ENCODE data around the gene JPH4.

JPH4 gene

GRCh38 chr14:23578560-23579310 is at the start of gene JPH4:
Gene JPH4 (minus strand): TSS chr14:23578790. CDS start chr14:23577453, 1,337 bp downstream.
- no peak for TF ChIP-seq ZFX (IDR thresholded peaks at IDR 0.05; ENCODE audit: borderline replicate concordance)
- TF ChIP-seq, protein P1, sequence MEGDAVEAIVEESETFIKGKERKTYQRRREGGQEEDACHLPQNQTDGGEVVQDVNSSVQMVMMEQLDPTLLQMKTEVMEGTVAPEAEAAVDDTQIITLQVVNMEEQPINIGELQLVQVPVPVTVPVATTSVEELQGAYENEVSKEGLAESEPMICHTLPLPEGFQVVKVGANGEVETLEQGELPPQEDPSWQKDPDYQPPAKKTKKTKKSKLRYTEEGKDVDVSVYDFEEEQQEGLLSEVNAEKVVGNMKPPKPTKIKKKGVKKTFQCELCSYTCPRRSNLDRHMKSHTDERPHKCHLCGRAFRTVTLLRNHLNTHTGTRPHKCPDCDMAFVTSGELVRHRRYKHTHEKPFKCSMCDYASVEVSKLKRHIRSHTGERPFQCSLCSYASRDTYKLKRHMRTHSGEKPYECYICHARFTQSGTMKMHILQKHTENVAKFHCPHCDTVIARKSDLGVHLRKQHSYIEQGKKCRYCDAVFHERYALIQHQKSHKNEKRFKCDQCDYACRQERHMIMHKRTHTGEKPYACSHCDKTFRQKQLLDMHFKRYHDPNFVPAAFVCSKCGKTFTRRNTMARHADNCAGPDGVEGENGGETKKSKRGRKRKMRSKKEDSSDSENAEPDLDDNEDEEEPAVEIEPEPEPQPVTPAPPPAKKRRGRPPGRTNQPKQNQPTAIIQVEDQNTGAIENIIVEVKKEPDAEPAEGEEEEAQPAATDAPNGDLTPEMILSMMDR (IDR thresholded peaks at IDR 0.05), result no peak
- no peak within 1 kb of the TSS for H3K27ac ChIP-seq

GRCh38 chr14:23627961-23628360 is 49.4 kb upstream of the JPH4 start:
- TF ChIP-seq, protein P1 (IDR thresholded peaks at IDR 0.05), result no peak
- no peak for TF ChIP-seq ZFX (IDR thresholded peaks at IDR 0.05; ENCODE audit: borderline replicate concordance)

DNA sequence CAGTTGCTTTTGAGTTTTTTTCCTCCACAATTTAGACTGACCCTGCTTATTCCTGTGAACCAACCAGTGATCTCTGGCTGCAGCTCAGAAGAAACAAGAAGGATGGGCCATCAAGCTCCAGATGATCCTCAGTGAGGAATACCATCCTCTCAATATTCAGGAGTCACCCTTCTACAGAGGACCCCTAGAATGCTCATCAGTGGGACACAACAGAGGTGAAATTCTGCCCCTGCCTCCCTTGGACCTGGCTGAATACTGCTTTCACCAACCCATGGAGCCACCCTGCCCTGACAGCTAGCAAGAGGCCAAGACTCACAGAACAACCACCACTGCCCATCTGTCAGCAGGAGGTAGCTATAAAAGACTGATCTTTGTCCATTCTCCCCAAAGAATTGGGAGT is 48.4 kb upstream of the JPH4 start:
- H3K27ac ChIP-seq, result no peak overlapping the region
- TF ChIP-seq, protein P1 (IDR thresholded peaks at IDR 0.05), result no peak
- no peak for TF ChIP-seq ZFX (IDR thresholded peaks at IDR 0.05; ENCODE audit: borderline replicate concordance)

More at GRCh38 chr14:23627961-23628360, 49.4 kb upstream of the JPH4 start:
- H3K27ac ChIP-seq, result no peak overlapping the region

DNA sequence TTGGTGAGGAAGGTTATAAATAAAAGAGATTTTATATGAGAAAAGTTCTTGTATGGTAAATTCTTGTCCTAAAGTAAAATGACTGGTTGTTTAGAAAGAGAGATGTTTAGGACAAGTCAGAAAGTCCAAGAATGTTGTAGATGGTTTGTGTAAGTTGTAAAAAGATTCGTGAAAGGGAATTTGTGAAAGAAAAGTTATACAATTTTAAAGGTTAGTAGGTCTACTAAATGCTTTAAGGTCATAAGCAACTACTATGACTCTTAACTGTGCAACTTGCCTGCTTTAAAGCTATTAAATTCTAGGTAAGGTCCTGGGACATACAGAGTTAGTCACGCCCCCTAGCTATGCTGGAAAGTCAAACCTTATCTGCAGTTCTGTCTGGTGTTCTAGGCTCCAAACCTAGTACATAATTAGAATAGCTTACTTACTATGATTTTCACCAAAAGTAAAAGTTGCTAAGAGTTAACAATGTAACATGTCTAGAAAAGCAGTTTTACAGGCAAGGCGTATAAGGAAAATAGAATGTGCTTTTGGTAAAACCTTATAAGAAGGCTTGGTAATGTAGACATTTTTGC is 46.3 kb upstream of the JPH4 start:
- no peak overlapping the region for H3K27ac ChIP-seq
- TF ChIP-seq, protein P1 (IDR thresholded peaks at IDR 0.05), result no peak
- TF ChIP-seq ZFX (IDR thresholded peaks at IDR 0.05; ENCODE audit: borderline replicate concordance), result no peak

DNA sequence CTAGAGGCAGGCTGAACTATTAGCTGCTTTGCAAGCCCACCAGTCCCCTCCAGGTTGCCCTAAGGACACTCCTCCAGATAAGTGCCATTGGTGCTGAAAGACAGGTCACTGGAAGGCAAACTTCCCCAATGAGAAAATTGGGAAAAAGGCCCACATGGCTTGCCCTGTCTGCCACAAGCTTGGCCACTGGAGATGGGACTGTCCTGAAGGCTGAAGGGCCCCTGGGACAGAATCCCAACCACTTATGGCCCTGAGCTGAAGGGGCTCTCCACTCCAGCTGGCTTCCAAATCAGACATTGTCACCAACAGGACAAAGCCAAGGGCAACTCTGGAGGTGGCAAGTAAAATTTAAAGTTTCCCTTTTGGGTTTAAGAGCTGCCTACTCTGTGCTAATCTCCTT is 45.4 kb upstream of the JPH4 start:
- no peak for TF ChIP-seq ZFX (IDR thresholded peaks at IDR 0.05; ENCODE audit: borderline replicate concordance)
- TF ChIP-seq, protein P1 (IDR thresholded peaks at IDR 0.05), result no peak
- H3K27ac ChIP-seq, result no peak overlapping the region

GRCh38 chr14:23622990-23623389 is 44.4 kb upstream of the JPH4 start:
- no peak overlapping the region for H3K27ac ChIP-seq
- no peak for TF ChIP-seq ZFX (IDR thresholded peaks at IDR 0.05; ENCODE audit: borderline replicate concordance)
- TF ChIP-seq, protein P1 (IDR thresholded peaks at IDR 0.05), result no peak
